IPS-11a (cell line): Measurements from ENCODE around the gene TWNK.

Experiments used
- H3K4me3 ChIP-seq: one replicate; pipeline ENCODE4 v1.5.1; 2013; ENCODE audit warnings: low read depth, low read length, control low read depth

The TWNK gene

DNA sequence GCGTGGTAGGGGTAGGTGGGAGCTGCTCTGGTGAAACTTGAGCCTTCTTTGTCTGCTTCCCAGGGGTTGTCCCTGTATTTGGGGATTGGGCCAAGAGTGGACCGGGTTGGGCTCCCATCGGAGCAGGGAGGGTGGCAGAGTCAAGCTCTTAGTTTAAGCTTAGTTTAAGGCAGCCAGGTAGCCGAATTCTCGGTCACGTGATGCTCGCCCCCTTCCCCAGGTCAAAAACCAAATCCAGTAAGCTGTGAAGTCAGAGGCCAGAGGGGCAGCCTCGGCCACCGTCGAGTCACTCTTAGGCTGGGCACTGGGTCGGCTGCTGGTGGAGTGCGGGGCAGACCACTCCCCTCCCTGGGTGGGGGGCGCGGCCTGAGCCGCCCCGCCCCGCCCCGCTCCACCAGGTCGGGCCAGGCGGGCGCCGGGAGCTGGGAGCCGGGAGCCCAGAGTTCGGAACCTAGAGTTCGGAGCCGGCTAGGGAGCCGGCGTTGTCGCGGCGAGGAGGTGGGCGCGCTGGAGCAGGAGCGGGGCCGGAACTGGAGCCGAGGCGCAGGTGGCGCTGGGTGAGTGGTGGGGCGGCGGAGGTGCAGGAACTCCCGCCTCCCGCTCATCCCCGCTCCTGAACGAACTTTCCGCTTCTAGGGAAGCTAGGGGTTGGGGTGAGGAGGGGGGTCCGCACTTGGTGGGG, 9.5 kb downstream of the TWNK start:
- H3K4me3 ChIP-seq = peak overlapping the region; percentile 74

DNA sequence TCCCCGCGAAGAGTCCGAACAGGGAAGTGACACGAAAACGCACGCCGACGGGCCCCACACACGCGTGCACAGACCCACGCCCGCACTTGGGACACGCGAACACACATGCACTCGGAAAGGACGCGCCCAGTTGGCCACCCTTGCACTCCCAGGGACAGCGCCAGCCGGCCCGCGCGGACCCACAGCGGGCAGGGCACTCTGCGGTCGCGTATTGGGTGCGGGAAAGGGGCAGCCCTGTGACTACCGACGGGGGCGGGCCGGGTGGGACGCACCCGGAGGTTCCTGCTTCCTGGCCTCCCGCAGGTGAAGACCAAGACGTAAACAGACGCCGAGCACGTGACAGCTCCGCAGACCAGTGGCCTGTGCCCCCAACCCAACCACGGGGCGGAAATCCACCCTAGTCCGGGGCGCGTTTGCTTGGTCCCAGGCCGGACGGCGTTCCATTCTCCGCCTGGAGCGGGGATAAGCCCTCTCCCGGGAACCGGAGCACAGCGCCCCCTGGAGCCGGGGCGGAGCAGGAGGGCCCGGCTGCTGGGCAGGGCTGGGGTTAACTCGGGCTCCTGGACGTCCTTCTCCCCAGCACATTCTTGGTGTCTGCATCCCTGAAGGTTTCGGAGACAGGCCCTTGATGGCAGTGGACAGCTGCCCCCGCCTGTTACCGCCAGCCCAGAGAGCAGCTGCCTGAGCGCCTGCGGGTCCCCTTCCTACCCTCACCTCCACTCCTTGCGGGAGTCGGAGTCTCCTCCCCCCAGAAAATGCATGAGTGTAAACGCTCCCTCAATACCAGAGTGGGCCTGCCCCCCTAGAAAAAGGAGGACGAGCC, 10.2 kb downstream of the TWNK start:
- H3K4me3 ChIP-seq = peak overlapping the region; percentile 74

DNA sequence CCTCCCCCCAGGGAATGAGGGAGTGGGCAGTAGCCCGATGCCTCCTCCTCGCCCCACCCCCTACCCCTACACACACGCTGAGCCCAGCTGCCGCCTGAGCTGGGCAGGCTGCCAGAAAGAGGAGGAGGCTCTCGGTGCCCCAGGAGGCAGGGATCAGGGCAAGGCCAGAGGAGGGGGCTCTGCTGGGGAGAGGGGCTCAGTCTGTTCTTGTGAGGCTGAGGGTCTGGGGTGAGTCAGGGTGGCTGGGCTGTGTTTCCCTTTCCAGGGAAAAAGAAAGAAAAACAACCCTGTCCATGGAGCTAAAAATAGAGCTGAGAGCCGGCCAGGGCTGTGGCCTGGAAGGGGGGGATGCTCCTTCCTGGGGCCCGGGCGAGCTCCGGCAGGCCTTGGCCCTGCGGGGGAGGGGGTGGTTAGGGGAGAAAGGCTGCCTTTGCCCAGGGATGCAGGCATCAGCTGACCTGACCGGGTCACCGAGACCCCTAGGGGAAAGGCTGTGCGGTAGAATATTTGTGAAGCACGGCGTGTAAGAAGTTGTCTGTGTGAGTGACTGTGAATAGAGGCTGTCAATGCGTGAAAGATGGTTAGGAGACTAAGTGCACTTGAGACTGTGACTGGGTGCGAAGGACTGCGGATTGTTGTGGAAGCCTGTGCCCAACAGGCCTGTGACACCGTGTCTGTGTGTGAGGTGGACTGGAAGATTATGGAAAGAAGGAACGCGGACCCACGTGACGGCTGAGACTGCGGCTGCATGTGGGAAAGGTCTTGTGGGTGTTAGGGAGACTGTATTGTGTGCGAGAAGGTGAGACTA, 11.0 kb downstream of the TWNK start:
- peak overlapping the region; percentile 74 for H3K4me3 ChIP-seq

DNA sequence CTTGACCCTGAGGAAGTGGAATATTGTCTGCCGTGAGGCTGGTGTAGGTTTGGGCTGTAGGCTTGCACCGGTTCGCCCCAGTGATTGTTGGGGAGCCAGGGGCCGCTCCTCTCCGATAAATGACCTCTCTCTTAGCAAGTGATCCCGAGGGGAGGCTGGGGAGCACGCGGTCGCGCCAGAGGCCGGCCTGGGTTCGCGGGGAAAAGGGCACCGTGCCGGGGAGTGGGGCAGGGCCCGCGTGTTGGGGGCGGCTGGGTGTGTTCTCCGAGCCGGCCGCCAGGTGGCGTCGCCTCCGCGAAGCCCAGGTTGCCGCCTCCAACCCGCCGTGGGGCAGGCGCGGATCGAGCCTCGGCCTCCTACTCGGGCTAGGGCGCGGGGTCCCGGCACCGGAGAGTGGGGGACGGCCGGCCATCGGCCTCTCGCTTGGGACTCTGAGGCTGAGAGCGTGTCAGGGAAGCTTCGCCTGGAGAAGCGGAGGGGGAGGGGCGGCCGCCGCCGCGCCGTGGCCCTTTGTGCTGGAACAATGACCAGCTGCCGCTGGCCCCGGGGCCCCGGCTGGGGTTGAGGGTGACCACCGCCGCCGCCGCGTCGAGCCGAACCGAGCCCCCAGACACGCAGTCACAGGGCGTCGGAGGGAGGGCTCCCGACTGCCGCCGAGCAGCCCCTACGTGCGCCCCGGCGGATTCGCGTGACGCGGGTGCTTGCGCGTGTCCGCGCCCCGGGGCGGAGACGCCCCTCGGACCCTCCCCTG, 11.8 kb downstream of the TWNK start:
- peak overlapping the region; percentile 74 for H3K4me3 ChIP-seq

DNA sequence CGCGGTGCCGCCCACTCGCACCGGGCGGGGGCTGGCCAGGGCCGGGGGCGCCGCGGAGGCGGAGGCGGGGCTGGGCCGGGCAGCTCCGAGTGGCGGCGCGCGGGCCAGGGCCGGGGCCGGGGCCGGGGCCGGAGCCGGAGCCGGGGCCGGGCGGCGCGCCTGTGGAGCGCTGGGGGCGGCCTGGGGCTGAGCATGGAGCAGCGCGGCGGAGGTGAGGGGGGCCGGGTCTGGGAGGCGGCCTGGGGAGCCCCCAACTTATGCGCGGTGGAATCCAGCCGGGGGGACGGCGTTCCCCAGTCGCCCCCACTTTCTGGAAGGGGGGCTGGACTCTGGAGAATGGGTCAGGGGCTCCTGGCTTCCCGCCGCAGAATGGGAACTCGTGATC, 12.4 kb downstream of the TWNK start, which contains the start of gene LZTS2:
LZTS2 (plus strand) TSS at position 67 of the 385 bp plus-strand sequence. CDS start 2,731 bp downstream, outside the sequence.
- peak within 1 kb of the TSS; percentile 74 for H3K4me3 ChIP-seq

DNA sequence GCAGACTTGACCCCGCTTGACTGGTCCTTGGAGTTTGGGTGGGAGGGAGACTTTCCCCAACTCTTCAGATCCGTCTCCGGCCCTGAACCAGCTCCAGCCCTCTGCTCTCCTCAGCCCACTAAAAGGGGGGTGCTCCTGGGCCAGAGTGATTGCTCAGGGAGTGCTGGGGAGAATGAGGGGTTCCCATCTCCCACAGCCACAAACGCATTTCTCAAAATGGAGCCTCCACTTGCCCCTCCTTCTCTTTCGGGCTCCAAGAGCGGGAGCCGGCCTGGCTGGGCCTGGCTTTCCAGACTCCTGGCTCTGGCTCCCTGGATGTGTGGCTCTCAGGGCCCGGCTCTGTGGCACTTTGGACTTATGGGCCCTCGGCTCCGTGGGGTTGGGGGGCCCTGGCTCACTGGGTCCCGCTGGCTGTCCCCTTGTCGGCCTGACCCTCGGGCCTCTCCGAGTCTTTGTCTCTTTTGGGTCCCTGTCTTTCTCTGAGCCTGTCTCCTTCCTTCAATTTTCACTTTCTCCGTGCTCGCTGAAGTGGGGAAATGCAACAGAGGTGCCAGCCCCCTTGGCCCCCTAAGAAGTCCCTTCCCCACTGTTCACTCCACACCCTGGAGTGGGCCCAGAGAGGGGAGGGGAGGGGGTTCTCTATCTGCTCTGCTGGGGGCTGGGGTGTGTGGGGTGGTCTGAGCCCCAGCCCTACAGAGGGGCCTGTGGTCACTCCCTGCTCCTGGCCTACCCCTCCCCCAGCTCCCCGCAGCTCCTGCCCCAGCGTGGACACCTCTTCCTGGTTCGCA, 13.0 kb downstream of the TWNK start:
- peak overlapping the region; percentile 67 for H3K4me3 ChIP-seq

DNA sequence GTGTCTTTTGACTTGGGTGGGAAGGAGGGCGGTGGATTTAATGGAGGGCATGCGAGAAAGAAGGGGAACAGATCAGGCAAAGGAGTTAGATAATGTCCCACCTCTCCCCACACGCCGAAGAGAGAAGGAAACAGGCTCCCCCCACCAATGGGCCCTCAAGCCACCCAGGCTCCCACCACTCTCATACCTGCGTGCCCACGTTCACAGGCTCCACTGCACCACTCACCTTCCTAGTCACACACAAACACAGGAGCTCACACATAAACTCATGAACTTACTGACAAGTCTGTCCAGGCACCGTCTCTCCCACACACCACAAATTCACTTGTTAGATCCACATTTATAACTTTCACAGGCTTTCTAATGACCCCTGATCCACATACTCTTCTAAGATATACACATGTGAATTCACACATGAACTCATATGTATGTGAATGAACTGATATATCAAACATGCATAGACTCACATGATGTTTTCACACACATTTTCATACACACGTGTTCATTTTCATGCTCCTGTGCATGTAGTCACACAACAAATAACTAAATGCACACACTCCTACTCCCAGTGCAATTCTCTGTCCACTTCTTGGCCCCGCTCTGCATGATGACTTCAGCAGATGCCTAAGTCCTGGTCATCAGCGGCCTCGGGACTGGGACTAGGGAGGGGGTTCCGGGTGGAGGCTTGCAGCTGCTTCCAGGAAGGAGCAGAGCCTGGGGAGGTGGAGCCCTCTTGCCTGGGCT, 13.7 kb downstream of the TWNK start:
- H3K4me3 ChIP-seq = no peak overlapping the region

DNA sequence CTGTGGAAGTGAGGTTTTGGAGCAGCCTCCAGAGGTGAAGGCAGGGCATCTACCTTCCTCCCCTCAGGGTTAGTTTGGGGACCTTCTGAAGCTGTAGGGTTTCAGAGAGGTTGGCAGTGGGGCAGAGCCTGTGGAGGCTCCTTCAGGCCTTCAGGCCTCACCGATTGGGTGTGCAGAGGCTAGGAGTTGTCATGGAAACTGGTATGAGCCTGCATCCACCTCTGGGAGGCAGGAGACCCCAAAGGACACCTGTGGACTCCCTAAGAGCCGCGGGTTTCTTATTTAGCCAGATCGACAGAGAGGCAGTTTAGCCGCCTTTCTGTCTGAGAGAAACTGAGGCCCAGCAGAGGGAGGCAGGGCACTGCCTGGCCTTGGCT, 14.3 kb downstream of the TWNK start:
- H3K4me3 ChIP-seq = no peak overlapping the region

DNA sequence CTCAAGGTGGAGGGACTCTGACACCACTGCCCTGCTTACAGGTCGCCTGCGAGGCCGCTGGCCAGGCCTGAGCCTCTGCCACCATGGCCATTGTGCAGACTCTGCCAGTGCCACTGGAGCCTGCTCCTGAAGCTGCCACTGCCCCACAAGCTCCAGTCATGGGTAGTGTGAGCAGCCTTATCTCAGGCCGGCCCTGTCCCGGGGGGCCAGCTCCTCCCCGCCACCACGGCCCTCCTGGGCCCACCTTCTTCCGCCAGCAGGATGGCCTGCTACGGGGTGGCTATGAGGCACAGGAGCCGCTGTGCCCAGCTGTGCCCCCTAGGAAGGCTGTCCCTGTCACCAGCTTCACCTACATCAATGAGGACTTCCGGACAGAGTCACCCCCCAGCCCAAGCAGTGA, 15.1 kb downstream of the TWNK start:
- H3K4me3 ChIP-seq = no peak overlapping the region

DNA sequence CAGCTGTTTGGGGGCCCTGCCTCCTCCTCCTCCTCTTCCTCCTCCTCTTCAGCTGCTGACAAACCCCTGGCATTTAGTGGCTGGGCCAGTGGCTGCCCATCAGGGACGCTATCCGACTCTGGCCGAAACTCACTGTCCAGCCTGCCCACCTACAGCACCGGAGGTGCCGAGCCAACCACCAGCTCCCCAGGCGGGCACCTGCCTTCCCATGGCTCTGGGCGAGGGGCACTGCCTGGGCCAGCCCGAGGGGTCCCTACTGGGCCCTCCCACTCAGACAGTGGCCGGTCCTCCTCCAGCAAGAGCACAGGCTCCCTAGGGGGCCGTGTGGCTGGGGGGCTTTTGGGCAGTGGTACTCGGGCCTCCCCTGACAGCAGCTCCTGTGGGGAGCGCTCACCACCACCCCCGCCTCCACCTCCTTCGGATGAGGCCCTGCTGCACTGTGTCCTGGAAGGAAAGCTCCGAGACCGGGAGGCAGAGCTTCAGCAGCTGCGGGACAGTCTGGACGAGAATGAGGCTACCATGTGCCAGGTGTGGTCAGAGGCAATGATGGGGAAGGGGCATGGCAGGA, 16.4 kb downstream of the TWNK start:
- H3K4me3 ChIP-seq = no peak overlapping the region

DNA sequence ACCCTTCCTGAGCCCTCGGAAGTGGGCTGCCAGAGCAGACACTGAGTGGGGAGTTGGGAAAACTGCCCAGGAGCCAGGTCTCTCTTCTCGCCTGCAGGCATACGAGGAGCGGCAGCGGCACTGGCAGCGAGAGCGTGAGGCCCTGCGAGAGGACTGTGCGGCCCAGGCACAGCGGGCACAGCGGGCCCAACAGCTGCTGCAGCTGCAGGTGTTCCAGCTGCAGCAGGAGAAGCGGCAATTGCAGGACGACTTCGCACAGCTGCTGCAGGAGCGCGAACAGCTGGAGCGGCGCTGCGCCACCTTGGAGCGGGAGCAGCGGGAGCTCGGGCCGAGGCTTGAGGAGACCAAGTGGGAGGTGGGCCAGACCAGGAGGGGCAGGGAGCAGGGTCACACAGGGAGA, 18.0 kb downstream of the TWNK start:
- no peak overlapping the region for H3K4me3 ChIP-seq

DNA sequence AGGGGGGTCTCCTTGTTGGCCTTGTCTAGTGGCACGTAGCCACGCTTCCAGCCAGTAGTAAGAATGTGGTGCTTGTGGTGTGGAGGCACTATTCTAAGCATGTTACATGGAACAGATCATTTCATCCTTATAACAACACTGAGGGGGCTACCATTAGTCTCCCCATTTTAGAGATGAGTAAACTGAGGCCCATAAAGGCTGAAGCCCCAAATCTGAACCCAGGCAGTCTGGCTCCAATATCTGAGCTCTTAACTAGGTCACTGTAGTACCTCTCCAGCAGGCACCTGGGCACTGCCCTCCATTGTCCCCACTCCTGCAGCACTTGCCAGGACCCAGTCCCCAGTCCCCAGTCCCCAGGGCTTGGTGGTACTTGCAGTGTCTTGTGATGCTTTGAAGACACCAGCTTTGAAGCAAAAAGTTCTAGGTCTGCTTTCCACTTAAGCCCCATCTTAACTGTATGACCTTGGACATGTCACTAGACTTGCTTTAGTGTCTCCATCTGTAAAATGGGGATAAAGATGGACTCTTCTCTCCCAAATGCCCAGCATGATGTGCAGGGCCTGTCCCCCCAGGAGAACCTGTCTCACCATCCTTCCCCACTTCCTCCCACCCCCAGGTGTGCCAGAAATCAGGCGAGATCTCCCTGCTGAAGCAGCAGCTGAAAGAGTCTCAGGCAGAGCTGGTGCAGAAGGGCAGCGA, 18.7 kb downstream of the TWNK start:
- no peak overlapping the region for H3K4me3 ChIP-seq

DNA sequence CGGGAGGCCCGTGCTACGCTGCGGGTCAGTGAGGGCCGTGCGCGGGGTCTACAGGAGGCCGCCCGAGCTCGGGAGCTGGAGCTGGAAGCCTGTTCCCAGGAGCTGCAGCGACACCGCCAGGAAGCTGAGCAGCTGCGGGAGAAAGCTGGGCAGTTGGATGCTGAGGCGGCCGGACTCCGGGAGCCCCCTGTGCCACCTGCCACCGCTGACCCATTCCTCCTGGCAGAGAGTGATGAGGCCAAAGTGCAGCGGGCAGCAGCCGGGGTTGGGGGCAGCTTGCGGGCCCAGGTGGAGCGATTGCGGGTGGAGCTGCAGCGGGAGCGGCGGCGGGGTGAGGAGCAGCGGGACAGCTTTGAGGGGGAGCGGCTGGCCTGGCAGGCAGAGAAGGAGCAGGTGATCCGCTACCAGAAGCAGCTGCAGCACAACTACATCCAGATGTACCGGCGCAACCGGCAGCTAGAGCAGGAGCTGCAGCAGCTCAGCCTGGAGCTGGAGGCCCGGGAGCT, 19.3 kb downstream of the TWNK start:
- no peak overlapping the region for H3K4me3 ChIP-seq

DNA sequence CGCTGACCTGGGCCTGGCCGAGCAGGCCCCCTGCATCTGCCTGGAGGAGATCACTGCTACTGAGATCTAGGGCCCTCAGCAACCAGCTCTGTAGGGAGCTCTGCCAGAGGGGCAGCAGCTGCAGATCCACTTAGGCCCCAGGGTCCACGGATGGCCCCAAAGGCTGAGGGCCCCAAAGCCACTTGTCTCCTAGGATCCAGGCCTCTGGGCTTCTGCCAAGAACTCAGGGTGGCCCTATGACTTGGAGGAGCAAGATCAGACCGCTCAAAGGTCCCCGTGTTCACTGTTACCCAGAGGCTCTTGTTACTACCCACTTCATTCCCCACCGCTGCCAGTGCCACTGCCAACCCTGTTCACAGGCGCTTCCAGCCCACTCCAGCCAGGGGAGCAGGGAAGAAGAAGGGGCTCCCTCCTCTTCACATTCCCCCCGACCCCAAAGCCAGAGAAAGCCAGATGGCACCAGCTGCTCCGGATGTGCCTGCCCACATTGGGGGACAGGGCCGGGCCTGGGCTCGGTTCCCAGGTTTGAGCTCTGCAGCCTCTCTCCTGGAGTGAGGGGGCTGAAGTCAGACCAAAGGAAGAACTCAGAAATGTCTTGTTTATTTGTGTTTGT, 19.9 kb downstream of the TWNK start:
- no peak overlapping the region for H3K4me3 ChIP-seq

DNA sequence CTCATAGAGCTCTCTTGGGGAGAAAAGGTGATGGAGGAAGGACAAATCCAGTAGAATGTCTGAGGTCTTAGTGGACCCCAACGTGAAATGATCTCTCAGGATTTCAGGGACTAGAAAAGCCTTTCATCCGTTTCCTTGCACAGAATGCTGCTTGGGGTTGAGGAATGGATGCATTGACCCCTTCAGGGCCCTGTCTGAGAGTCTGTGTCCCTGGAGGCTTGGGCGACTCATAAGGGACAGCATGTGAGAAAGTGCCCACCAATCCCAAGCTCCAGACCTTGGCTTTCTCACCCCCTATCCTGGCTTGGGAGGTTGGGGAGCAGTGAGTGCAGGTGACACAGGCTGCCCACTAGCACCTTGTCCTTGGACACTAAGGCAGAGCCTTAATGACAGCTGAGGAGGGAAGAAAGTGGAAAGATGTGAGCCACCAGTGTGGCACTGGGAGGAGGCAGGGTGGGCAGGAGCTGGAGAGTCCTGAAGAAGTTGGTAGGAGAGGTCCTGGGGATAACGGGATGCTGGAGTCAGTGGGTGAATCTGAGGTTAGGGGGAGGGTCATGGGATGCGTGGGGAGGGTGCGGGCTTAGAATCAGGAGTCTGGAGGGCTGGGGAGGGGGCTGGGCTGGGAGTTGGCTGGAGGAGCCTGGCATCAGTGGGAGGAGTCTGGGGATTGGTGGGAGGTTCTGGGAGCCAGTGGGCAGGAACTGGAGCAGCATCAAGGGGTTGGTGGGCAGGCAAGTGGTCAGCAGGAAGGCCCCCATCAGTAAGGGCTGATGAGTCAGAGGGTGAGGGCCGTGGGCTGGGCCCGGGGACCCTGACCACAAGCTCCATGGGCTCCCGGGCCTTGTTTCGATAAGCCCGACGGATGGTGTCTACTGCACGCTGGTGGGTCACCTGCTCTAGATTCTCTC, 20.8 kb downstream of the TWNK start:
- no peak overlapping the region for H3K4me3 ChIP-seq

DNA sequence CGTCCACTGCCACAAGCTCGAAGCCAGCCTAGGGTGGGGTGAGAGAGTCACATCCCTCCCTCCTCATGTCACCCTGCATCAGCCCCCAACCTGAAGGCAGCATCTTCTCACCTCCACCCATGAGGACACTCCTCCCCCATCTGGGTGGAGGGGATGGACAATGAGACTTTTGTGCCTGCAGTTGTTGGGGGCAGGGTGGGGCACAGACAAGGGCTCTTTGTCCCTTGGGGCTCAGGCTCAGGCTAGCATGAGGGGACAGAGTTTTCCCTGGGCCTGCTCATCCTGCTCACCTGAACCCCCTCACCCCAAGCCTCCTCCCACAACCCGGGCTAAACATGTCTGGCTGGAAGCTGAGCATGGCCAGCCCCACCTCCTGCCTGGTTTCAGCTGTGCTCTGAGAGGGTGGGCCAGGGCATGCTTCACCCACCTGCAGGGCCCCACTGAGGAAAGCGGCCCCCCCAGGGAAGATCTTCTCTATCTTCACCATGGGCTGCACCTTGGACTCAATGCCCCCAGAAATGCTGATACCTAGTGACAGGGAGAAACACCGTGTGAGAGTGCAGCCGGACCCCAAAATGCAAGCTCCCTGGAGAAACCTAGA, 21.6 kb downstream of the TWNK start:
- no peak overlapping the region for H3K4me3 ChIP-seq
